Measurements from ENCODE around the gene GALK2.
"Not testable (repeated sequence)": the region's sequence is repeated elsewhere in the genome, so short reads cannot be mapped to it uniquely, and the experiment has no call there.

GALK2 gene

GRCh38 chr15:49339656-49340055, 169.6 kb downstream of the GALK2 start:
- DNase-seq (ENCODE audit: low spot score) = no peak

GRCh38 chr15:49343546-49343945, 173.5 kb downstream of the GALK2 start:
- DNase-seq (ENCODE audit: low spot score) = no peak

DNA sequence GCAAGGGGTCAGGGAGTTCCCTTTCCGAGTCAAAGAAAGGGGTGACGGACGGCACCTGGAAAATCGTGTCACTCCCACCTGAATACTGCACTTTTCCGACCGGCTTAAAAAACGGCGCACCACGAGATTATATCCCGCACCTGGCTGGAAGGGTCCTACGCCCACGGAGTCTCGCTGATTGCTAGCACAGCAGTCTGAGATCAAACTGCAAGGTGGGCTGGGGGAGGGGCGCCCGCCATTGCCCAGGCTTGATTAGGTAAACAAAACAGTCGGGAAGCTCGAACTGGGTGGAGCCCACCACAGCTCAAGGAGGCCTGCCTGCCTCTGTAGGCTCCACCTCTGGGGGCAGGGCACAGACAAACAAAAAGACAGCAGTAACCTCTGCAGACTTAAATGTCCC, 184.4 kb downstream of the GALK2 start:
- not testable (repeated sequence) for DNase-seq (ENCODE audit: low spot score)

DNA sequence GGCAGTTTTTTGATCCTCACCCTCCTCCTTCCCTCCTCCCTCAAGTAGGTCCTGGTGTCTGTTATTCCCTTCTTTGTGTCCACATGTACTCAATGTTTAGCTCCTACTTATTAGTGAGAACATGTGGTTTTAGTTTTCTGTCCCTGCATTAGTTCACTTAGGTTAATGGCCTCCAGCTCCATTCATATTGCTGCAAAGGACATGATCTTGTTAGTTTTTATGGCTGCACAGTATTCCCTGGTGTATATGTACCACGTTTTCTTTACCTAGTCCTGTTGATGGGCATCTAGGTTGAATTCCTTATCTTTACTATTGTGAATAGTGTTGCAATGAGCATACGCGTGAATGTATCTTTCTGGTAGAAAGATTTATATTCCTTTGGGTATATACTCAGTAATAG, 191.3 kb downstream of the GALK2 start:
- no peak for DNase-seq (ENCODE audit: low spot score)

DNA sequence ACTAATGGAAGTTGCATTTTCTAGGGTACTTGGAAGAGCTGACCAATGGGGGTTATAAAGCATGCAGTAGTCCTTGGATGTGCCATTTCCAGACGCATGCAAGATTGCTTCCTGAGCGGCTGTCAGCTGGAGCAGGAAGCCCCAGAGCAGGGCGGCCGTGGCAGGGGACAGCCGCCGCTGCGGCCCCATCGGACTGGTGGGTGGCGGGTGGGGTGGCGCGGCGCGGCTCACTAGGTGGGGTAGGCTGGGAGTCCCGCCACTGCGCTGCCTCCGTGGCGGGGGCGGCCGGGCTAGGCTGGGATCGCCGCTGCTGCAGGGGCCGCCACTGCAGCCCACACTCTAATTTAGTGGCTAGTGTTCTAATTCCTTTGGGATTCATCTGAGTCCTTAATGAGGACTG, 196.4 kb downstream of the GALK2 start:
- DNase-seq (ENCODE audit: low spot score) = no peak

- DNase-seq (ENCODE audit: low spot score) = no peak
These were observed 200.7 kb downstream of the GALK2 start for GRCh38 chr15:49370782-49371181.

DNA sequence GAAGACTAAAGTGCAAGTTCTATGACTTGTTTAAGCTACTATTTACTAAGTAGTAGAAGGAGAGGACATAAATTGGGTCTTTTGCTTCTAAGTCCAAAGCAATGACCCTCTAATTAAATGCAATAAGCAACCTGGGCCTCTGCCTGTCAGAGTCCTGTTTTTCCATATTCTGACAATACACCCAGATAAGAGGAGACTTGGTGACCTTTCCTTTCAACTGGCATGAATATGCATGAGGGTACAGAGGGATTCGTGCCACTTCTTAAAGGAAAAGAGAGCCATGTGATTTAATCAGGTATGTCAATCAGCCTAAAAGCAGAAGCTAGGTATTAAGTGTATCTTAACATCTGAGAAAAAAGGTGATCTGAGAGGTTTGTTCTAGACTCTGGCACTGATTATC, 202.3 kb downstream of the GALK2 start:
- no peak for DNase-seq (ENCODE audit: low spot score)

- no peak for DNase-seq (ENCODE audit: low spot score)
These were observed 209.9 kb downstream of the GALK2 start for GRCh38 chr15:49379996-49380395.

GRCh38 chr15:49380912-49381311, 210.9 kb downstream of the GALK2 start:
- DNase-seq (ENCODE audit: low spot score) = no peak
